LNCAP (cell line): ENCODE measurements around the gene SLC22A25.

Experiments used
- TF ChIP-seq, protein P1 (sequence below): fragments of 450-650 bp; IDR thresholded peaks from 2 replicates; pipeline ENCODE4 v1.5.1; 2017; ENCODE audit warnings: mild to moderate bottlenecking

SLC22A25 gene

DNA sequence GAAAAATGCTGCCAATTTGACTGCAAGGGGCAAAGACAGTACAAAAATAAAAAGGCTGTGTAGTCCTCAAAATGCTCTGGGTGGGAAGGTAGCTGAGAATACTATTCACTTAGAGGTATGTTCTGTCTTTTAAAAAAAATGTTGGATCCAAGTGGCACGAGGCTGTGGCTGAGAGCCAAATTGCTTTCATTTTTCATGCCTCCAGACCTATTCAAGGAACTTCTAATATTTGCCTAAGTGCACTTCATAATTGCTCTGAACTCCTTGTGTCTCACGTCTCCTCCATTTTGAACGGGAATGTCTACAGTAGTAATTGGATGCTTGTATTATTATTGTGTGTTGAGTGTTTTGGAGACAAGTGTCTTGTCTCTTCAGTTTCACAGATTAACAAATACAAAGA is 19.1 kb upstream of the SLC22A25 start:
- TF ChIP-seq, protein P1, sequence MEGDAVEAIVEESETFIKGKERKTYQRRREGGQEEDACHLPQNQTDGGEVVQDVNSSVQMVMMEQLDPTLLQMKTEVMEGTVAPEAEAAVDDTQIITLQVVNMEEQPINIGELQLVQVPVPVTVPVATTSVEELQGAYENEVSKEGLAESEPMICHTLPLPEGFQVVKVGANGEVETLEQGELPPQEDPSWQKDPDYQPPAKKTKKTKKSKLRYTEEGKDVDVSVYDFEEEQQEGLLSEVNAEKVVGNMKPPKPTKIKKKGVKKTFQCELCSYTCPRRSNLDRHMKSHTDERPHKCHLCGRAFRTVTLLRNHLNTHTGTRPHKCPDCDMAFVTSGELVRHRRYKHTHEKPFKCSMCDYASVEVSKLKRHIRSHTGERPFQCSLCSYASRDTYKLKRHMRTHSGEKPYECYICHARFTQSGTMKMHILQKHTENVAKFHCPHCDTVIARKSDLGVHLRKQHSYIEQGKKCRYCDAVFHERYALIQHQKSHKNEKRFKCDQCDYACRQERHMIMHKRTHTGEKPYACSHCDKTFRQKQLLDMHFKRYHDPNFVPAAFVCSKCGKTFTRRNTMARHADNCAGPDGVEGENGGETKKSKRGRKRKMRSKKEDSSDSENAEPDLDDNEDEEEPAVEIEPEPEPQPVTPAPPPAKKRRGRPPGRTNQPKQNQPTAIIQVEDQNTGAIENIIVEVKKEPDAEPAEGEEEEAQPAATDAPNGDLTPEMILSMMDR, result no peak

- TF ChIP-seq, protein P1, result no peak
These were observed 7.9 kb upstream of the SLC22A25 start for GRCh38 chr11:63251312-63251711.

- TF ChIP-seq, protein P1, result no peak
These were observed 7.0 kb upstream of the SLC22A25 start for GRCh38 chr11:63250162-63251050.

GRCh38 chr11:63248966-63249365 is 5.6 kb upstream of the SLC22A25 start:
- TF ChIP-seq, protein P1, result no peak

DNA sequence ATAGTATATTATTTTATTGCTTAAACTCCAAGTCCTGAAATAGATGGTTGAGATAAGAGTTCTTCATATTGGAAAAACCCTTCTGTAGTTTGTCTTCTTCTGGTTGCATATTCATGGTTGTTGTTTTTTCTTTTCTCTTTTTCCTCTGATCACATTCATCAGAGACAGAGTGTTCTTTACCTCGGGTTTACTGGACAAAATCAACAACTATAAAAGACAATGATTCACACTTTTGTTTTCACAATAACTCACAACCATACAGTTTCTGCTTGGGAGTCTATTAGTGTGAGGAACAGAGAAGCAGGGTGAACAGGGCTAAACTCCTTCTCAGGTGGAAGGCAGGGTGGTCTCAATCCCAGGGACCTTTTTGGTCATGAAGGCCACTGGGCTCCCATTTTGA is 2.6 kb upstream of the SLC22A25 start:
- TF ChIP-seq, protein P1, result no peak

- TF ChIP-seq, protein P1, result no peak
These were observed 1.5 kb upstream of the SLC22A25 start for GRCh38 chr11:63244862-63245261.

DNA sequence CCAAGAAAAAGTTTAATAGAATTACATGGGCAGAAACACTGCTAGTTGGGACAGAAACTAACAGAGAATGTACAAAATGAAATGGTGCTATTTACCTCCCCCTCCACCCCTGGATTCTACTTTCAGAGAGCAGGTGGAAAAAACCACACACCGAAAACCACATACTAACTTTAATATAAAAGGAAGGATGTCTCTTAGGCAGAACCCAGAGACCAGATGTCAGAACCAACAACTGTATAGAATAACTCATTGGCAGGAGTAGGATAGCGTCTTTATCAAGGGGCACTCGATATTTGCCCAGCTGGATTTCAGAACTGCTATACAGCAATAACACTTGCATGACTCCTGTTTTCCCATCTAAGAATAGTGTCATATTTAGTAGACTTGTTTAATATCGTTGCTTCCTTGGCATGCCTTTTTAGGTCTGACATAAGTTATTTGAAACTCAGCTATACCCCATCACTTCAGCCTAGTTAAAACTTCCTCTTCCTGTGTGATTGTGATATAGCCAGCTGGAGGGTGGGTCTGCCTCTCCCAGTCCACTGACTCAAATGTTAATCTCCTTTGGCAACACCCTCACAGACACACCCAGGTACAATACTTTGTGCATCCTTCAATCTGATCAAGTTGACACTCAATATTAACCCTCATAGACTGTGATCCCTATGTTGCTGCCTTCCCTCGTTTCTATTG is 1.2 kb downstream of the SLC22A25 start:
- TF ChIP-seq, protein P1, result no peak
